Measurements from ENCODE around the gene GLO1. TPM values are rescaled to one million over a fixed set of nuclear protein-coding genes. Genes with fewer than 3 reads are reported as not detected.
A peak's percentile ranks its signal among the peaks of the same experiment; 100 is the strongest.

The GLO1 gene
- total RNA-seq, 1 donor from 2014 or later: 202 TPM

GRCh38 chr6:38644951-38645350, 58.0 kb downstream of the GLO1 start:
- no peak overlapping the region for H3K4me3 ChIP-seq (ENCODE audit: low read depth, low read length)
- TF ChIP-seq CTCF (conservative IDR thresholded peaks at IDR 0.05; ENCODE audit: low read depth, low read length): no peak
- DNase-seq (ENCODE audit: low read depth): no peak

- H3K4me3 ChIP-seq (ENCODE audit: low read depth, low read length): peak overlapping the region; percentile 98
- TF ChIP-seq CTCF (conservative IDR thresholded peaks at IDR 0.05; ENCODE audit: low read depth, low read length): no peak
- DNase-seq (ENCODE audit: low read depth): no peak
These were observed 62.6 kb downstream of the GLO1 start for GRCh38 chr6:38640216-38640909.

- TF ChIP-seq CTCF (conservative IDR thresholded peaks at IDR 0.05; ENCODE audit: low read depth, low read length): no peak
These were observed 63.3 kb downstream of the GLO1 start, which contains the start of gene BTBD9 for GRCh38 chr6:38639498-38640215. TSS of gene BTBD9 (minus strand) at chr6:38639929.

GRCh38 chr6:38638941-38639497, 63.9 kb downstream of the GLO1 start:
- DNase-seq (ENCODE audit: low read depth): no peak
- no peak for TF ChIP-seq CTCF (conservative IDR thresholded peaks at IDR 0.05; ENCODE audit: low read depth, low read length)
- peak overlapping the region; percentile 98 for H3K4me3 ChIP-seq (ENCODE audit: low read depth, low read length)

More at GRCh38 chr6:38639498-38640215, 63.3 kb downstream of the GLO1 start, which contains the start of gene BTBD9:
- DNase-seq (ENCODE audit: low read depth): no peak
- H3K4me3 ChIP-seq (ENCODE audit: low read depth, low read length): peak within 1 kb of the TSS; percentile 98

- no peak for DNase-seq (ENCODE audit: low read depth)
- no peak for TF ChIP-seq CTCF (conservative IDR thresholded peaks at IDR 0.05; ENCODE audit: low read depth, low read length)
- no peak overlapping the region for H3K4me3 ChIP-seq (ENCODE audit: low read depth, low read length)
These were observed 65.2 kb downstream of the GLO1 start for GRCh38 chr6:38637756-38638155.

GRCh38 chr6:38636027-38636426, 66.9 kb downstream of the GLO1 start:
- no peak for TF ChIP-seq CTCF (conservative IDR thresholded peaks at IDR 0.05; ENCODE audit: low read depth, low read length)
- no peak for DNase-seq (ENCODE audit: low read depth)
- H3K4me3 ChIP-seq (ENCODE audit: low read depth, low read length): no peak overlapping the region
